Neural cell (in vitro differentiated cells): ENCODE results near the gene ARL5B. TPM values are rescaled to one million over a fixed set of nuclear protein-coding genes. Genes with fewer than 3 reads are reported as not detected.

Source experiments
- H2AFZ ChIP-seq: fragments of 200-600, 300-800 bp; sonication (generic), shearing (Covaris generic); 2 replicates; pipeline ENCODE4 v1.6.0; 2014; ENCODE audit warnings: low read depth, mild to moderate bottlenecking, antibody characterized with exemption, low read length, moderate library complexity
- H3F3A ChIP-seq: fragments of 200-600 bp; shearing (Covaris generic); 2 replicates; pipeline ENCODE4 v1.6.1; 2016; ENCODE audit warnings: mild to moderate bottlenecking, moderate library complexity, mixed read lengths, antibody characterized with exemption, low read length; ENCODE audit not compliant: insufficient read depth, poor library complexity, severe bottlenecking
- H3K27ac ChIP-seq: fragments of 200-600, 300-800 bp; sonication (generic), shearing (Covaris generic); 2 replicates; pipeline ENCODE4 v1.5.1; 2014; ENCODE audit warnings: mild to moderate bottlenecking, low read length, moderate library complexity
- H3K27me3 ChIP-seq: fragments of 300-800, 200-600 bp; sonication (generic), shearing (Covaris generic); 2 replicates; pipeline ENCODE4 v1.6.0; 2014; ENCODE audit warnings: mild to moderate bottlenecking, low read depth, low read length, moderate library complexity; ENCODE audit not compliant: insufficient read depth
- H3K36me3 ChIP-seq: fragments of 300-800, 200-600 bp; sonication (generic), shearing (Covaris generic); 2 replicates; pipeline ENCODE4 v1.5.1; 2014; ENCODE audit warnings: mild to moderate bottlenecking, antibody characterized with exemption, low read length, moderate library complexity; ENCODE audit not compliant: insufficient read depth
- H3K4me2 ChIP-seq: fragments of 300-800, 200-600 bp; sonication (generic), shearing (Covaris generic); 2 replicates; pipeline ENCODE4 v1.6.0; 2014; ENCODE audit warnings: mild to moderate bottlenecking, low read length
- H3K4me3 ChIP-seq: fragments of 300-800, 200-600 bp; sonication (generic), shearing (Covaris generic); 2 replicates; pipeline ENCODE4 v1.5.1; 2014; ENCODE audit warnings: mild to moderate bottlenecking, low read length, moderate library complexity
- H3K79me2 ChIP-seq: fragments of 200-600 bp; shearing (Covaris generic); replicated peaks from 2 replicates; pipeline ENCODE4 v1.6.0; 2014; ENCODE audit warnings: mild to moderate bottlenecking, low read length, moderate library complexity; ENCODE audit not compliant: insufficient read depth
- H3K9ac ChIP-seq: fragments of 300-800, 200-600 bp; sonication (generic), shearing (Covaris generic); 2 replicates; pipeline ENCODE4 v1.6.1; 2016; ENCODE audit warnings: mild to moderate bottlenecking, low read length, mixed read lengths
- H3K9me2 ChIP-seq: fragments of 200-600 bp; shearing (Covaris generic); 2 replicates; pipeline ENCODE4 v1.6.1; 2016; ENCODE audit warnings: mild to moderate bottlenecking, low read length, mixed read lengths; ENCODE audit not compliant: insufficient read depth
- H3K9me3 ChIP-seq: fragments of 200-600, 300-800 bp; sonication (generic), shearing (Covaris generic); 2 replicates; pipeline ENCODE4 v1.6.1; 2016; ENCODE audit warnings: mild to moderate bottlenecking, mixed run types, low read length, moderate library complexity, mixed read lengths
- H4K20me1 ChIP-seq: fragments of 200-600 bp; shearing (Covaris generic); 2 replicates; pipeline ENCODE4 v1.6.1; 2016; ENCODE audit warnings: mild to moderate bottlenecking, mixed run types; ENCODE audit not compliant: insufficient read depth
- EP300 ChIP-seq: fragments of 450-650 bp; conservative IDR thresholded peaks from 2 replicates; pipeline ENCODE4 v1.6.1; 2014; ENCODE audit warnings: antibody characterized with exemption, mild to moderate bottlenecking, moderate library complexity; ENCODE audit not compliant: poor library complexity, severe bottlenecking
- EZH2 ChIP-seq: fragments of 200-600, 300-800 bp; shearing (Covaris generic), sonication (generic); IDR thresholded peaks from 2 replicates; pipeline ENCODE4 v1.6.1; 2014; ENCODE audit warnings: antibody characterized with exemption, low read length, borderline replicate concordance, mild to moderate bottlenecking; ENCODE audit not compliant: insufficient read depth, poor library complexity, severe bottlenecking
- MXI1 ChIP-seq: fragments of 450-650 bp; conservative IDR thresholded peaks from 2 replicates; pipeline ENCODE4 v1.6.1; 2014; ENCODE audit warnings: antibody characterized with exemption, mild to moderate bottlenecking; ENCODE audit not compliant: poor library complexity, severe bottlenecking
- POLR2AphosphoS5 ChIP-seq: IDR thresholded peaks from 2 replicates; pipeline ENCODE4 v1.6.1; 2012
- RAD21 ChIP-seq: fragments of 450-650 bp; conservative IDR thresholded peaks from 2 replicates; pipeline ENCODE4 v1.6.1; 2014; ENCODE audit warnings: antibody characterized with exemption, mild to moderate bottlenecking, moderate library complexity
- SMC3 ChIP-seq: fragments of 450-650 bp; conservative IDR thresholded peaks from 2 replicates; pipeline ENCODE4 v1.6.1; 2014; ENCODE audit warnings: antibody characterized with exemption, mild to moderate bottlenecking, moderate library complexity; ENCODE audit not compliant: poor library complexity
- TAF1 ChIP-seq: IDR thresholded peaks from 2 replicates; pipeline ENCODE4 v1.6.1; 2012; ENCODE audit warnings: low read depth
- polyA plus RNA-seq: library from polyadenylated mRNA; depleted of rRNA; stranded (reverse); fragments of >200 nt; gene quantifications from 2 replicates; pipeline ENCODE4 v1.2.3, GENCODE V29; 2014
- TF ChIP-seq, protein P1 (sequence below): fragments of 450-650 bp; IDR thresholded peaks from 2 replicates; pipeline ENCODE4 v1.5.1; 2014; ENCODE audit warnings: antibody characterized with exemption, mild to moderate bottlenecking, moderate library complexity; ENCODE audit not compliant: poor library complexity, severe bottlenecking
- TF ChIP-seq, protein P2 (sequence below): IDR thresholded peaks from 2 replicates; pipeline ENCODE4 v1.6.1; 2012; ENCODE audit warnings: borderline replicate concordance

The ARL5B gene
- polyA plus RNA-seq, 1 donor from 2014 or later = 50.0 TPM

DNA sequence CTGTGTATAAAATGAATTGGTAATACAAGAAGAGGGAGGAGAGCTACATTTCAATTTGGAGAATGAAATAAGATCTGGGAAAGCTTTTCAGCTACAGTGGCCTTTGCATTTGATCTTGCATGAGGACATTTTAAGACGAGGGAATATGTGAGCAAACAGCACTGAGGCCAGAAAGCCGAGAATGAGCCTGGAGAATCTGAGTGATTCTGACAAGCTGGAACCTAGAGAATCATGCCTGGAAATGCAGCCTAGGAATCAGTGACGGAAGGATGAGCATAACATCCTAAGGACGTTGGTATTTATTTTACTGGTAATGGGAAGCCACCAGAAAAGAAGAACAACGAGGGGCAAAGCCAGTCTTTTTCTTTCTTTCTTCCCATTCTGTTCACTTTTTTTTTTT, 44.3 kb downstream of the ARL5B start:
- TF ChIP-seq, protein P1, sequence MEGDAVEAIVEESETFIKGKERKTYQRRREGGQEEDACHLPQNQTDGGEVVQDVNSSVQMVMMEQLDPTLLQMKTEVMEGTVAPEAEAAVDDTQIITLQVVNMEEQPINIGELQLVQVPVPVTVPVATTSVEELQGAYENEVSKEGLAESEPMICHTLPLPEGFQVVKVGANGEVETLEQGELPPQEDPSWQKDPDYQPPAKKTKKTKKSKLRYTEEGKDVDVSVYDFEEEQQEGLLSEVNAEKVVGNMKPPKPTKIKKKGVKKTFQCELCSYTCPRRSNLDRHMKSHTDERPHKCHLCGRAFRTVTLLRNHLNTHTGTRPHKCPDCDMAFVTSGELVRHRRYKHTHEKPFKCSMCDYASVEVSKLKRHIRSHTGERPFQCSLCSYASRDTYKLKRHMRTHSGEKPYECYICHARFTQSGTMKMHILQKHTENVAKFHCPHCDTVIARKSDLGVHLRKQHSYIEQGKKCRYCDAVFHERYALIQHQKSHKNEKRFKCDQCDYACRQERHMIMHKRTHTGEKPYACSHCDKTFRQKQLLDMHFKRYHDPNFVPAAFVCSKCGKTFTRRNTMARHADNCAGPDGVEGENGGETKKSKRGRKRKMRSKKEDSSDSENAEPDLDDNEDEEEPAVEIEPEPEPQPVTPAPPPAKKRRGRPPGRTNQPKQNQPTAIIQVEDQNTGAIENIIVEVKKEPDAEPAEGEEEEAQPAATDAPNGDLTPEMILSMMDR = no peak
- TF ChIP-seq, protein P2, sequence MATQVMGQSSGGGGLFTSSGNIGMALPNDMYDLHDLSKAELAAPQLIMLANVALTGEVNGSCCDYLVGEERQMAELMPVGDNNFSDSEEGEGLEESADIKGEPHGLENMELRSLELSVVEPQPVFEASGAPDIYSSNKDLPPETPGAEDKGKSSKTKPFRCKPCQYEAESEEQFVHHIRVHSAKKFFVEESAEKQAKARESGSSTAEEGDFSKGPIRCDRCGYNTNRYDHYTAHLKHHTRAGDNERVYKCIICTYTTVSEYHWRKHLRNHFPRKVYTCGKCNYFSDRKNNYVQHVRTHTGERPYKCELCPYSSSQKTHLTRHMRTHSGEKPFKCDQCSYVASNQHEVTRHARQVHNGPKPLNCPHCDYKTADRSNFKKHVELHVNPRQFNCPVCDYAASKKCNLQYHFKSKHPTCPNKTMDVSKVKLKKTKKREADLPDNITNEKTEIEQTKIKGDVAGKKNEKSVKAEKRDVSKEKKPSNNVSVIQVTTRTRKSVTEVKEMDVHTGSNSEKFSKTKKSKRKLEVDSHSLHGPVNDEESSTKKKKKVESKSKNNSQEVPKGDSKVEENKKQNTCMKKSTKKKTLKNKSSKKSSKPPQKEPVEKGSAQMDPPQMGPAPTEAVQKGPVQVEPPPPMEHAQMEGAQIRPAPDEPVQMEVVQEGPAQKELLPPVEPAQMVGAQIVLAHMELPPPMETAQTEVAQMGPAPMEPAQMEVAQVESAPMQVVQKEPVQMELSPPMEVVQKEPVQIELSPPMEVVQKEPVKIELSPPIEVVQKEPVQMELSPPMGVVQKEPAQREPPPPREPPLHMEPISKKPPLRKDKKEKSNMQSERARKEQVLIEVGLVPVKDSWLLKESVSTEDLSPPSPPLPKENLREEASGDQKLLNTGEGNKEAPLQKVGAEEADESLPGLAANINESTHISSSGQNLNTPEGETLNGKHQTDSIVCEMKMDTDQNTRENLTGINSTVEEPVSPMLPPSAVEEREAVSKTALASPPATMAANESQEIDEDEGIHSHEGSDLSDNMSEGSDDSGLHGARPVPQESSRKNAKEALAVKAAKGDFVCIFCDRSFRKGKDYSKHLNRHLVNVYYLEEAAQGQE = no peak
- TF ChIP-seq MXI1 (no peak), EP300 (no peak), TAF1 (no peak), EZH2 (no peak), SMC3 (no peak), RAD21 (no peak), POLR2AphosphoS5 (no peak)
- no peaks in the 10 kb centered on the region for H3F3A ChIP-seq
- no peaks in the 10 kb centered on the region for H4K20me1 ChIP-seq

DNA sequence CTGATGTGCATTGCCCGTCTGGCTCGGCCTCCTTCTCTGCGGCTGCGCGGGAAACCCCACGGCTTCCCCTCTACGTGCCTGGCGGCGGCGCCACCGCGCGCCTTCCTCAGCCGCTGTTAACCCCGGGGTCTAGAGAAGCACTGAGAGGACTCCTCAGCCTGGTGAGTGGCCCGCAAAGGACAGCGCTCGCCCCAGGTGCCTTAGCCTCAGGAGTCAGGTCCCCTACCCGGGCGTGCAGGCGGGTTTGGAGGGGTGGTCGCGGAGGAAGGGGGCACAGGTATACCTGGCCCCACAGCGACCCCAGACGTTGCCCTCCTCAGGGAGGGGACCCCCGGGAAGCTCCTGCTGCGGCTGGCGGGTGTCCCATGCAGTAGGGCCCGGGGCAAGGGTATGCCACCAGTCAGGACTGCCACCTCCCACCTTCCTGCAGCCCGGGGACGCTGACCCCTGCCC, 51.0 kb downstream of the ARL5B start:
- H2AFZ ChIP-seq = no peak overlapping the region

More for the DNA sequence above, 44.3 kb downstream of the ARL5B start:
- no peaks in the 10 kb centered on the region for H3K27me3 ChIP-seq
- H2AFZ ChIP-seq = no peak overlapping the region
- no peak overlapping the region for H3K27ac ChIP-seq
- no peak overlapping the region for H3K9ac ChIP-seq
- H3K9me3 ChIP-seq = no peaks in the 10 kb centered on the region
- H3K4me2 ChIP-seq = no peak overlapping the region
- no peaks in the 10 kb centered on the region for H3K36me3 ChIP-seq
- no peaks in the 10 kb centered on the region for H3K9me2 ChIP-seq
- H3K79me2 ChIP-seq = no peaks in the 10 kb centered on the region
- H3K4me3 ChIP-seq = no peak overlapping the region

More for the DNA sequence above, 51.0 kb downstream of the ARL5B start:
- H4K20me1 ChIP-seq = no peaks in the 10 kb centered on the region
- H3K4me2 ChIP-seq = no peak overlapping the region
- H3K27me3 ChIP-seq = no peaks in the 10 kb centered on the region
- H3K9ac ChIP-seq = no peak overlapping the region
- no peak overlapping the region for H3K4me3 ChIP-seq
- H3F3A ChIP-seq = no peaks in the 10 kb centered on the region
- no peaks in the 10 kb centered on the region for H3K9me3 ChIP-seq
- H3K9me2 ChIP-seq = no peaks in the 10 kb centered on the region
- no peaks in the 10 kb centered on the region for H3K79me2 ChIP-seq
- TF ChIP-seq EZH2 (no peak), SMC3 (no peak), TAF1 (no peak), EP300 (no peak), RAD21 (no peak), MXI1 (no peak), POLR2AphosphoS5 (no peak)
- TF ChIP-seq, protein P1 = no peak
- TF ChIP-seq, protein P2 = no peak
- no peak overlapping the region for H3K27ac ChIP-seq
- no peaks in the 10 kb centered on the region for H3K36me3 ChIP-seq
